Measurements from ENCODE around the gene DENND5B.
"Not testable (repeated sequence)": the region's sequence is repeated elsewhere in the genome, so short reads cannot be mapped to it uniquely, and the experiment has no call there.

Gene DENND5B

GRCh38 chr12:31589904-31590641, 863 bp downstream of the DENND5B start:
- peak; percentile 27 to 34 for DNase-seq

- peak; percentile 52 to 53 for DNase-seq
Observed at GRCh38 chr12:31589598-31589903, 1.4 kb downstream of the DENND5B start.

DNA sequence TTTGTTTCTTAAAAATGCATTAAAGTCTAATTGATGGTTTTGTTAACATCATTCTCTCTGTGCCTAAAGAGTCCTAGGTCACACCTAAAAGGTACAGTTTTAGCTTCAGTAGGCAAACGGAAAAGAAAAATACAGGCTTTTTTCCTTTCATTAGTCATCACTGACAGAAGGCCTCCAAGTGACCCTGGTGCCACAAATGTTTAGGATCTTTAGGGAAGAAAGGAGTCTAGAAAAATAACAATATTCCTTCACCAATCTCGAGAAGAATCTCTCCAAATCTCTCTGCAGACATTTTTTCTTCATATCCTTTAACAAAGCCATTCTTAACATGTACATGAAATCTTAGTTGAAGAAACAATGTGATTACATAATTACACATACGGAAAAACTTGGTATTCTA, 2.0 kb downstream of the DENND5B start:
- no peak for DNase-seq

DNA sequence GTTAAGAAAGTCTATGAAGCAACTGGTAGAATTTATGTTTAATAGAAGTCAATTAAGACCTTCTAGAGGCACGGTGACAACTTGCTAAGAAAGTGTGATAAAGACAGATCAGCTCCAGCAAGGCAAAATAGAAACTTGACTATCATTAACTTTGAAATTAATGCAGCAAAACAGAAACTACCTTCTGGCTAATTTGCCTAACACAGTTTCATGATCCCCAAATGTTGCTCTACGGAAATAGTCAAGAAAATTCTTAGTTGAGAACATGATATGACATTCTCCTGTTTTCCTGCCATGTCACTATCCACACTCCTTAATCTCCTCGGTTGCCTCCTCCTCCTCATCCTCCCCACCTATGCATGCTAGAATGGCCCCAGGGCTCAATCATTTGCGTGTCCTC, 4.2 kb downstream of the DENND5B start:
- no peak for DNase-seq

DNA sequence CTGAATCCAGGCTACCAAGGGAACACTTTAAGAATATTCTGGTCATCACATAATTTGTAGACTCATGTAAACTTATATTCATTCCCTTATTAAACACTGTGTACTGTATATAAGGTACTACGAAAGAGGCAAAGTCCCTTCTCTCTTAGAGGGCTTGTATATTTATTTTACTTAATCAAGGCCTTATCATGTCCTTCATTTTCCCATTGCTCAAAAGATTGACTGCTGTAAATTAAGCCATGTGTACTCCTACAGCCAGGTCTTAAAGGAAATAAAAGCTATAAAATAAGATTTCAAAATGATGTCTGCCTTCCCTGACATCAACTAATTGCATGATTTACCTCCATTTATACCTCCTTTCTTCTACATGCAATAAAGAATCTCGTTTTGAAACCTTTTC, 5.0 kb downstream of the DENND5B start:
- no peak for DNase-seq

DNA sequence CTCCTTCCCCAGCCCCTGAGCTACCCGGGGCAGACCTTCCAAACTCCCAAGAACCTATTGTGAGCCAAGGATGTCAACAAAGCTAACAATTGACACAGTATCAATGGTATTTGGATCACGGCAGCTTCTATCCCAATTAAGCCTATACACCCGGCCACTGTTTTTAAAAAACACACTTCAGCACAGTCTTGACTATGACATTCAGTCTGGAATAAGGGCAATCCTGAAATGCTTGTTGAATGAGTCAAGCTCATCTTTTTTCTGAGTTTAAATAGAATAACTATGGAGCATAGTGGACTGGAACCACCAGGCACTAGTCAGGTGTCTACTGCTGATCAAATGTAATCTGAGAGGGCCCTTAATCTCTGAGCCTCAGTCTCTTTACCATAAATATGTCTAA, 5.7 kb downstream of the DENND5B start:
- no peak for DNase-seq

- no peak for DNase-seq
Observed at GRCh38 chr12:31584782-31585181, 6.2 kb downstream of the DENND5B start.

DNA sequence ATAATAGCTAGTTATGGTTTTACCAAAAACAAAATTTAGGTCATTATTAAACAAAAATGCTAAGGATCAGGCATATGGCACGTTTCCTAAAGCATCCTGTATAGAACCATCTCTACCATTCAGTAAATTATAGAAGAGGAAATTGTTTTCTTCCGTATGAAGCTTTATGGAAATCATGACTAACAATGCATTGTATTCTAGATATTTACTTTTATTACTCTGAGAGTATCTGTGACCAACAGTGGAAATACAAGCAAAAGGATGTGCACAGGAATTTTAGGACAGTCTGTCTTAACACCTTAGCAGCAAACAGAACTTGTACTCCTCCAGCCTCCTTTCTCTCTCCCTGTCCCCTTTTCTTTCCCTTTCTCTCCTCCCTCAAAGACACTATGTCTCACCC, 7.1 kb downstream of the DENND5B start:
- no peak for DNase-seq

DNA sequence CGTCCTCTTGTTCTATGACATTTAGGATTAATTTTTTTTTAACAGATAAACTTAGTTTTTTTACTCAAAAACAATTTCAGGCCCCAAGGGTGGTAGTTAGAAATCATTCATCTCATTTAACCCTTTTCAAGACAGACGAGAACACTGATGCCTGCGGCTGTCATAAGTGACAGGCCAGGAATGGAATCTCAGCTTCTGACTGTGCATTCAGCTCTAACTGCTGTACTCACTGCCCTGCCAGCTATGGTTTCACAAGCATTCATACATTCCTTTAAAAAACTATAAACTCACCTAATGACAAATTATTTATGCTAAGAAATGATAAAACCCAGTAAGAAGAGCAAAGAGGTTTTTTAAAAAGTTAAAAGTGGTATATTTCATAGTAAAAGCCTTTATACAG, 8.8 kb downstream of the DENND5B start:
- no peak for DNase-seq

GRCh38 chr12:31578632-31579031, 12.3 kb downstream of the DENND5B start:
- DNase-seq, result no peak

DNA sequence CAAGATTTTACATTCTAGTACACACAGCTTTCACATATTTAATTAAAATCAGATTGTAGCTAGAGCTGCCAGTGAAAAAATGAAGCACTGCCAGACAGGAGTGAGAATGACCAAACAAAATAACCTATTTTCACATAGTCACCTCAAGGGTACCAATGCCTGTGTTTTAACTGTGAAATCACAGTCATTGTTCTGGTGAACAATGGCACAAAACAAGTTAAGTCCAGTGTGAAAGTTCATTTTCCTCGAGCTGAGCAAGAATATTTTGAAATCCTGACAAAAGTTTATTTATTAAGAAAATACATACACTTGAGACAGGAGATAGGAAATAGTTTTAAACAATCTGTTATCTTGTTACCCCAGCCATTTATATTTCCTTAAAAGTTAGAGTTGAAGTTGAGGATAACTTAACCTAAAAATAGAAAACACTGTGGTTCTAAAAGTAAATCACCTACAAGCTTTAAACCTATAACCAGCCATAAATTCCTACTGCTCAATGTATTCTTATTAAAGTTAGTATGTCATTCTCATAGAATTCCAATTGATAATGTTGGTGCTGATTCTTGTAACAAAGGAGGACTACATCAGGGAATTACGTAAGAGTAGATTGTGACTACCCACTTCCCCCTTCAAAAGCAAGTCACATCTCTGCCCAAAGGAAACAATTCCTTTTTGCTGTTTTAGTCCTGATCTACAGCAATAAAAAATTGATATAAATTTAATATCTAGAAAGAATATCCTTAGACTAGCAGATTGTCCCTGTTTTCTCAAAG, 15.9 kb downstream of the DENND5B start:
- peak; percentile 43 to 44 for DNase-seq

- not testable (repeated sequence) for DNase-seq
Observed at GRCh38 chr12:31574367-31574766, 16.6 kb downstream of the DENND5B start.

- no peak for DNase-seq
Observed at GRCh38 chr12:31572900-31573600, 17.9 kb downstream of the DENND5B start.

GRCh38 chr12:31570880-31571279, 20.1 kb downstream of the DENND5B start:
- DNase-seq, result no peak

DNA sequence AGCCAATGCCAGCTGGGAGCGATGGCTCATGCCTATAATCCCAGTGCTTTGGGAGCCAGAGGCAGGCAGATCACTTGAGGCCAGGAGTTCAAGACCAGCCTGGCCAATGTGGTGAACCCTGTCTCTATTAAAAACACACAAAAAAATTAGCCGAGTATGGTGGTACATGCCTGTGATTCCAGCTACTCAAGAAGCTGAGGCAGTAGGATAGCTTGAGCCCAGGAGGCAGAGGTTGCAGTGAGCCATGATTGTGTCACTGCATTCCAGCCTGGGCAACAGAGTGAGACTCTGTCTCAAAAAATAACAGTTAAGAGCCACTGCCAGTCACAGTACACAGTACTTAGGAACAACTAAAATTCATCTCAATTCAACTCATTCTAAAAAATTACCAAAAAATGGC, 21.4 kb downstream of the DENND5B start:
- DNase-seq, result not testable (repeated sequence)

GRCh38 chr12:31568498-31568897, 22.4 kb downstream of the DENND5B start:
- DNase-seq, result no peak

- DNase-seq, result no peak
Observed at GRCh38 chr12:31567029-31567428, 23.9 kb downstream of the DENND5B start.

DNA sequence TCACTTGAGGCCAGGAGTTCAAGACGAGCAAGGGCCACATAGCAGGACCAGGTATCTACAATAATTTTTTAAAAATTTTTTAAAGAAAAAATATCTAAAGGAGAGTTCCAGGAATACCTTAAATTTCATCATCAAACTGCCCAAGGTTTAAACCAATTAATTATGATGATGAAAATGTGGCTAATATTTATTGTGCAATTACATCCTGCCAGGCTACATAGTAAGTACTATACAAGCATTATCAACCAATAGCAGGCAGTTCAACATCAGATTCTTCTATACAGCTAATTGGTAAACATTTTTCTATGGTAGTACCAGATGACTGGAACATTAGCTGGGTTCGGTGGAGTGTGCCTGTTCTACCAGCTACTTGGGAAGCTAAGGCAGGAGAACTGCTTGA, 24.4 kb downstream of the DENND5B start:
- no peak for DNase-seq

- DNase-seq, result no peak
Observed at GRCh38 chr12:31562594-31563328, 28.2 kb downstream of the DENND5B start.

- DNase-seq, result no peak
Observed at GRCh38 chr12:31560516-31560915, 30.4 kb downstream of the DENND5B start.

DNA sequence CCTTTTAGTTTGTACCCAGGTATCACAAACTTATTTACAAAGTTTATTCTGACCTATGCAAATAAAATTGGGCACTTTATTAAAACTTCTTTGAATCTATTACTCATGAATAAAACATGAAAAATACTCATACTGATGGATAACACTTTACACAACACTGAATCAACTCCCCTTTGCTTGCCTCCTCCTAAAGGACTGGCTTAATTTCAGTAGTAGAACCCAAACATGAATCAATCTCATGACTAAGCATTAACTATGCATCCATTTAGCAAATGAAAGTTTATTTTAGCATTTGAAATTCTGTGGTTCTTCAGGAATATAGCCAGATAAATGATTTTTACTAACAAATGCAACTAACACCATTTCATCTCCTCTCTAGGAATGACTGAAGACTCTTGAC, 32.4 kb downstream of the DENND5B start:
- no peak for DNase-seq

DNA sequence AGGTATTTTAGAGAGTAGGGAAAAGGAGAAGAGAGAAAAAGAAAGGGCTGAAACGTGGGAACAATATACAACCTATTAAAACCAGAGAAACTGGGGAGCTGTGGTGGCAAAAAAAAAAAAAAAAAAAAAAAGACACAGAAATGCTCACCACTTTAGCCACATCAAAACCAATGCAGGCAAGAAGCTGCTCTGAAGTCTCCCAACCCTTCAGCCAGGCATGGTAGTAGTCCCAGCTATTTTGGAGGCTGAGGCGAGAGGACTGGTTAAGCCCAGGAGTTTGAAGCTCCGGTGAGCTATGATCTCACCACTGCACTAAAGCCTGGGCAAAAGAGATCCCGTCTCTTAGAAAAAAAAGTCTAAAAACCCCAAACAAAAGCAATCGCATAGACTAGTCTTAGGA, 33.2 kb downstream of the DENND5B start:
- no peak for DNase-seq

GRCh38 chr12:31555466-31555865, 35.5 kb downstream of the DENND5B start:
- DNase-seq, result not testable (repeated sequence)
